Measurements from ENCODE around the gene FRMPD4. TPM values are rescaled to one million over a fixed set of nuclear protein-coding genes. Genes with fewer than 3 reads are reported as not detected.

FRMPD4 gene
- total RNA-seq, 1 experiment from 2014 or later = not detected

- ChIA-PET CTCF (no interaction called here), POLR2A (no interaction called here)
- no peaks in the 10 kb centered on the region for H3K36me3 Mint-ChIP-seq (ENCODE audit: insufficient read depth, unreplicated experiment)
- peaks cover 2% of the 10 kb centered on the region for H3K27me3 Mint-ChIP-seq (ENCODE audit: insufficient read depth, unreplicated experiment)
- no peaks in the 10 kb centered on the region for H3K9me3 ChIP-seq
- H3K27ac Mint-ChIP-seq (ENCODE audit: unreplicated experiment) = no peak overlapping the region
- DNase-seq = no peak
- no peak for TF ChIP-seq CTCF (IDR thresholded peaks at IDR 0.05; ENCODE audit: insufficient read depth in 1 of 2, low read depth in 1 of 2, low read length in 1 of 2, severe bottlenecking in 1 of 2, unreplicated experiment in 1 of 2)
- no peak overlapping the region for H3K4me3 ChIP-seq (ENCODE audit: low read depth, low read length)
- H3K4me1 Mint-ChIP-seq (ENCODE audit: low read depth, unreplicated experiment) = no peaks in the 10 kb centered on the region
- 0 out of 2 replicates have a peak, but pooled peaks cover 3% of the 10 kb centered on the region for H3K4me1 ChIP-seq
- no peak overlapping the region for H3K4me3 Mint-ChIP-seq (ENCODE audit: unreplicated experiment)
- H3K9me3 Mint-ChIP-seq (ENCODE audit: unreplicated experiment) = no peaks in the 10 kb centered on the region
- no TSS peak for BruUV-seq (replicated peaks)
- no peaks in the 10 kb centered on the region for H3K36me3 ChIP-seq (ENCODE audit: control insufficient read depth, insufficient read depth, low read length)
- no peaks in the 10 kb centered on the region for H3K27me3 ChIP-seq (replicated peaks; ENCODE audit: control insufficient read depth, insufficient read depth, low read length)
- intact Hi-C loops (cut with micrococcal nuclease; ENCODE audit: unreplicated experiment) = no loop called here
These were observed 236.0 kb downstream of the FRMPD4 start for GRCh38 chrX:12374286-12374685.

GRCh38 chrX:12378253-12378652 is 240.0 kb downstream of the FRMPD4 start:
- Mint-ChIP-seq H3K27me3 (ENCODE audit: insufficient read depth, unreplicated experiment) (peaks cover 9% of the 10 kb centered on the region), H3K9me3 (ENCODE audit: unreplicated experiment) (no peaks in the 10 kb centered on the region), H3K4me3 (ENCODE audit: unreplicated experiment) (no peak overlapping the region), H3K27ac (ENCODE audit: unreplicated experiment) (no peak overlapping the region), H3K36me3 (ENCODE audit: insufficient read depth, unreplicated experiment) (no peaks in the 10 kb centered on the region), H3K4me1 (ENCODE audit: low read depth, unreplicated experiment) (no peaks in the 10 kb centered on the region)
- BruUV-seq (replicated peaks) = no TSS peak
- no peak for DNase-seq
- ChIA-PET CTCF (no interaction called here), POLR2A (no interaction called here)
- TF ChIP-seq CTCF (IDR thresholded peaks at IDR 0.05; ENCODE audit: insufficient read depth in 1 of 2, low read depth in 1 of 2, low read length in 1 of 2, severe bottlenecking in 1 of 2, unreplicated experiment in 1 of 2) = no peak
- Histone ChIP-seq H3K27me3 (replicated peaks; ENCODE audit: control insufficient read depth, insufficient read depth, low read length) (no peaks in the 10 kb centered on the region), H3K9me3 (no peaks in the 10 kb centered on the region), H3K4me3 (ENCODE audit: low read depth, low read length) (no peak overlapping the region), H3K4me1 (no peaks in the 10 kb centered on the region), H3K36me3 (ENCODE audit: control insufficient read depth, insufficient read depth, low read length) (no peaks in the 10 kb centered on the region)
- intact Hi-C loops (cut with micrococcal nuclease; ENCODE audit: unreplicated experiment) = no loop called here

GRCh38 chrX:12378706-12379105 is 240.4 kb downstream of the FRMPD4 start:
- H3K36me3 ChIP-seq (ENCODE audit: control insufficient read depth, insufficient read depth, low read length) = no peaks in the 10 kb centered on the region
- intact Hi-C loops (cut with micrococcal nuclease; ENCODE audit: unreplicated experiment) = no loop called here
- no peak overlapping the region for H3K4me3 Mint-ChIP-seq (ENCODE audit: unreplicated experiment)
- no peak for TF ChIP-seq CTCF (IDR thresholded peaks at IDR 0.05; ENCODE audit: insufficient read depth in 1 of 2, low read depth in 1 of 2, low read length in 1 of 2, severe bottlenecking in 1 of 2, unreplicated experiment in 1 of 2)
- no peaks in the 10 kb centered on the region for H3K27me3 ChIP-seq (replicated peaks; ENCODE audit: control insufficient read depth, insufficient read depth, low read length)
- no peak for DNase-seq
- H3K27me3 Mint-ChIP-seq (ENCODE audit: insufficient read depth, unreplicated experiment) = peaks cover 9% of the 10 kb centered on the region
- no peak overlapping the region for H3K4me3 ChIP-seq (ENCODE audit: low read depth, low read length)
- POLR2A ChIA-PET = no interaction called here
- H3K4me1 Mint-ChIP-seq (ENCODE audit: low read depth, unreplicated experiment) = no peaks in the 10 kb centered on the region
- H3K9me3 Mint-ChIP-seq (ENCODE audit: unreplicated experiment) = no peaks in the 10 kb centered on the region
- CTCF ChIA-PET = no interaction called here
- H3K4me1 ChIP-seq = no peaks in the 10 kb centered on the region
- no TSS peak for BruUV-seq (replicated peaks)
- H3K9me3 ChIP-seq = no peaks in the 10 kb centered on the region
- H3K36me3 Mint-ChIP-seq (ENCODE audit: insufficient read depth, unreplicated experiment) = no peaks in the 10 kb centered on the region
- H3K27ac Mint-ChIP-seq (ENCODE audit: unreplicated experiment) = no peak overlapping the region
